ENCODE results near the gene TOB1.
A peak's percentile ranks its signal among the peaks of the same experiment; 100 is the strongest.

TOB1 gene

DNA sequence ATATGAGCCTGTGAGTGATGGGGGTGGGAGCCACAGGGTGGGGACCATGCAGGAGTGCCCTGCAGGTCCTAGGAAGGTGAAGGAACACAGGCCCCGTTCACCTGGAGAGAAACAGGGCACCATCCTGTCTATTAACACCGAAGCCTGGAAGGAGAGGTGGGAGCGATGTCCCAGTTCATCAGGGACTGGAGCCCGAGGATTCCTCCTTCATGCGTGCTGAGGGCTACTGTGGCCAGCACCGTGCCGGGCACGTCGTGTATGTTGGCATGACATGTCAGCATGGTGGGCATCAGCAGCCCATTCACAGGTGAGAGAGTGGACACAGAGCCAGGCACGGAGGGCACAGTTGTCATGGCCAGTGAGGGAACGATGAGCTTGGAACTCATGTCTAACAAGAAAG lies 29.3 kb downstream of the TOB1 start:
- Histone ChIP-seq H3K27me3 (ENCODE audit: insufficient read depth, low read length, poor library complexity) (peaks cover 8% of the 10 kb centered on the region), H3K27ac (ENCODE audit: low read length) (no peak overlapping the region), H4K20me1 (ENCODE audit: insufficient read depth, low read length) (0 out of 2 replicates have a peak, but pooled peaks cover 10% of the 10 kb centered on the region), H3K4me1 (ENCODE audit: insufficient read depth, low read length) (no peaks in the 10 kb centered on the region), H3K4me2 (ENCODE audit: insufficient read depth, low read length) (no peak overlapping the region), H2AFZ (ENCODE audit: low read depth, low read length) (no peak overlapping the region), H3K36me3 (ENCODE audit: insufficient read depth, low read length) (no peaks in the 10 kb centered on the region), H3K79me2 (ENCODE audit: insufficient read depth, low read length) (no peaks in the 10 kb centered on the region), H3K9me3 (ENCODE audit: insufficient read depth, low read length, severe bottlenecking) (no peaks in the 10 kb centered on the region), H3K4me3 (ENCODE audit: low read depth in 1 of 2, low read length in 2 of 2) (no peak overlapping the region), H3K9ac (ENCODE audit: low read depth, low read length) (no peak overlapping the region)
- ATAC-seq (ENCODE audit: insufficient read depth, low read depth), result no peak
- no peak for DNase-seq
- TF ChIP-seq, protein P1, sequence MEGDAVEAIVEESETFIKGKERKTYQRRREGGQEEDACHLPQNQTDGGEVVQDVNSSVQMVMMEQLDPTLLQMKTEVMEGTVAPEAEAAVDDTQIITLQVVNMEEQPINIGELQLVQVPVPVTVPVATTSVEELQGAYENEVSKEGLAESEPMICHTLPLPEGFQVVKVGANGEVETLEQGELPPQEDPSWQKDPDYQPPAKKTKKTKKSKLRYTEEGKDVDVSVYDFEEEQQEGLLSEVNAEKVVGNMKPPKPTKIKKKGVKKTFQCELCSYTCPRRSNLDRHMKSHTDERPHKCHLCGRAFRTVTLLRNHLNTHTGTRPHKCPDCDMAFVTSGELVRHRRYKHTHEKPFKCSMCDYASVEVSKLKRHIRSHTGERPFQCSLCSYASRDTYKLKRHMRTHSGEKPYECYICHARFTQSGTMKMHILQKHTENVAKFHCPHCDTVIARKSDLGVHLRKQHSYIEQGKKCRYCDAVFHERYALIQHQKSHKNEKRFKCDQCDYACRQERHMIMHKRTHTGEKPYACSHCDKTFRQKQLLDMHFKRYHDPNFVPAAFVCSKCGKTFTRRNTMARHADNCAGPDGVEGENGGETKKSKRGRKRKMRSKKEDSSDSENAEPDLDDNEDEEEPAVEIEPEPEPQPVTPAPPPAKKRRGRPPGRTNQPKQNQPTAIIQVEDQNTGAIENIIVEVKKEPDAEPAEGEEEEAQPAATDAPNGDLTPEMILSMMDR (IDR thresholded peaks at IDR 0.05; ENCODE audit: borderline replicate concordance, extremely low read depth, low read length, poor library complexity, severe bottlenecking), result no peak
- TF ChIP-seq EZH2 (IDR thresholded peaks at IDR 0.05; ENCODE audit: borderline replicate concordance, low read depth, low read length, severe bottlenecking), result no peak

DNA sequence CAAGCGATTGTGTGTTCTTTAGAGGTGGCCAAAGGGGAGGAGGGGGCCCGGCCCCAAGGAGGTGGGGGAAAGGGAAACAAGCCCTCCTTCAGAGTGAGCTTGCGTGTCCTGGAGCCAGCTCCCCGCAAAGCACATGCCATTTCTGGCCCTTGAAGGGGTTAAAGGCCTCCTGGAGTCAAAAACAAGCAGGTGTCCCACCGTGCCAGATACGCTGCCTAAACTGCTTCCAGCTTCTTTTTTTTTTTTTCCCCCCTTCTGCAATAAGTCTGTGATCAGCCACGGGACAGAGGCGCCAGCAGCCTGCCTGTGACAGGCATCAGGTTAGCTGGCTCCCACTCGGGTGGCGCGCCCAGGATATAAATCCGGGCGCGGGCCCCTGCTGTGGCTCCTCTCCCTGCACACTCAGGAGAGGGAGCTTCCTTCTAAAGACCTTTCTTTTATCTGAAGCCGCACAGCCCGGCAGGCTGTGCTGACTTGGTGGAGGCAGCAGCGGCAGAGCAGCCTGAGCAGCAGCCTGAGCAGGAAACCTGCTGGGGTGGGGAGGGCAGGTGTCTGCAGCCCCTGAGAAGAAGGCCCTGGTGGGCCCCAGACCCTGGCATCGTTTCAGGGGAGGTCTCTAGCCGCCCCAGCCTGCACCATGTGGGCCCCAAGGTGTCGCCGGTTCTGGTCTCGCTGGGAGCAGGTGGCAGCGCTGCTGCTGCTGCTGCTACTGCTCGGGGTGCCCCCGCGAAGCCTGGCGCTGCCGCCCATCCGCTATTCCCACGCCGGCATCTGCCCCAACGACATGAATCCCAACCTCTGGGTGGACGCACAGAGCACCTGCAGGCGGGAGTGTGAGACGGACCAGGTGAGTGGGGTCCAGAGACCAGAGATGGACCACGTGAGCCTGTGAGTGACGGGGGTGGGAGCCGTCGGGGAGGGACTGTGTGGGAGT lies 30.6 kb downstream of the TOB1 start, which contains the start of gene WFIKKN2:
TSS of gene WFIKKN2 (plus strand) at position 286 of the 934 bp plus-strand sequence. CDS start at position 638, 352 bp downstream.
- H3K4me3 ChIP-seq (ENCODE audit: low read depth in 1 of 2, low read length in 2 of 2), result no peak within 1 kb of the TSS

DNA sequence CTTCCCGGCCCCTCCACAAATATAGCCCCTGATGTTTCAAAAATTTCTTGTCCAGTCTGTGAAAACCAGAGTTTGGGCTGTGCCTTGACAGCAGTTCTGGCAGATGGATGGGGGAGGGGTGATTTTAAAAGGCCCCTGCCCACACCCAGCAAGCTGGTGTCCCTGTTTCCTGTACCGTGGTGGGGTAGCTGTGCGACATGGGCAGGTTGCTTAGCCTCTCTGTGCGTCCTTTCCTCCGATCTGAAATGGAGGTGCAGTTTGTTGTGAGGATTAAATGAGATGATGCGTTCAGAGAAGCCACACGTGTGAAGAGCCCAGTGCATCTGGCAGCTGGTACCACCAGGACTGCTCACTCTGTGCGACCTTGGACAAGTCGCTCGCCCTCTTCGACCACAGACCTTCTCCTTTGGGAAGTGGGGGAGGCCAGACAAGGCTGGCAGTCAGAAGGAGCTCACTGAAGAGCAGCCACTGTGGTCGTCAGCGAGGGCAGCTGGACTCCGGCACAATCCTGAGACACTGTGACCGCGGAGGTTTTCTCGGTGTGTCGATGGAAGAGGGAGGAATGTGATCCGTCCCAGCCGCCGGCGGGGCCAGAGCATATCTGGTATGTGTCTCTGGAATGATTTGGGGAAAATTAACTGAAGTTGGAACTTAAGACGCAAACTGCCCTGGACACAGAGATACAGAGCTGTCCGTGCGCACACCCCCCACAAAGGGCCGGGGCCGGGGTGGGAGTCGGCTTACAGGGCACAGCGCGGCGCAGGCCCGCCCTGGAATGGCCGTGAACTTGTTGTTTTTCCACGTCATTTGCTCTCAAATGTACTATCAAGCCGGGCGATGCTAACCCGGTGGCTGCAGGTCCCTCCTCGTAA lies 31.5 kb downstream of the TOB1 start:
- no peak overlapping the region for H3K9ac ChIP-seq (ENCODE audit: low read depth, low read length)
- no peak overlapping the region for H3K4me3 ChIP-seq (ENCODE audit: low read depth in 1 of 2, low read length in 2 of 2)
- no peak overlapping the region for H3K27ac ChIP-seq (ENCODE audit: low read length)
- H3K4me2 ChIP-seq (ENCODE audit: insufficient read depth, low read length), result no peak overlapping the region
- H4K20me1 ChIP-seq (ENCODE audit: insufficient read depth, low read length), result 0 out of 2 replicates have a peak, but pooled peaks cover 8% of the 10 kb centered on the region
- H3K4me1 ChIP-seq (ENCODE audit: insufficient read depth, low read length), result no peaks in the 10 kb centered on the region
- H3K9me3 ChIP-seq (ENCODE audit: insufficient read depth, low read length, severe bottlenecking), result no peaks in the 10 kb centered on the region
- H2AFZ ChIP-seq (ENCODE audit: low read depth, low read length), result no peak overlapping the region
- ATAC-seq (ENCODE audit: insufficient read depth, low read depth), result no peak
- H3K27me3 ChIP-seq (ENCODE audit: insufficient read depth, low read length, poor library complexity), result peaks cover 8% of the 10 kb centered on the region
- TF ChIP-seq, protein P1 (IDR thresholded peaks at IDR 0.05; ENCODE audit: borderline replicate concordance, extremely low read depth, low read length, poor library complexity, severe bottlenecking), result no peak
- TF ChIP-seq EZH2 (IDR thresholded peaks at IDR 0.05; ENCODE audit: borderline replicate concordance, low read depth, low read length, severe bottlenecking), result no peak
- DNase-seq, result no peak
- H3K36me3 ChIP-seq (ENCODE audit: insufficient read depth, low read length), result no peaks in the 10 kb centered on the region
- no peaks in the 10 kb centered on the region for H3K79me2 ChIP-seq (ENCODE audit: insufficient read depth, low read length)

More for the DNA sequence above, 30.6 kb downstream of the TOB1 start, which contains the start of gene WFIKKN2:
- Histone ChIP-seq H3K36me3 (ENCODE audit: insufficient read depth, low read length) (no peaks in the 10 kb centered on the region), H3K9me3 (ENCODE audit: insufficient read depth, low read length, severe bottlenecking) (no peaks in the 10 kb centered on the region), H4K20me1 (ENCODE audit: insufficient read depth, low read length) (0 out of 2 replicates have a peak, but pooled peaks cover 8% of the 10 kb centered on the region), H3K27me3 (ENCODE audit: insufficient read depth, low read length, poor library complexity) (peaks cover 8% of the 10 kb centered on the region), H3K4me1 (ENCODE audit: insufficient read depth, low read length) (no peaks in the 10 kb centered on the region), H3K4me2 (ENCODE audit: insufficient read depth, low read length) (no peak within 1 kb of the TSS), H3K79me2 (ENCODE audit: insufficient read depth, low read length) (no peaks in the 10 kb centered on the region), H3K9ac (ENCODE audit: low read depth, low read length) (no peak within 1 kb of the TSS), H3K27ac (ENCODE audit: low read length) (no peak within 1 kb of the TSS), H2AFZ (ENCODE audit: low read depth, low read length) (no peak within 1 kb of the TSS)
- ATAC-seq (ENCODE audit: insufficient read depth, low read depth) (peak; percentile 60; the same call in 2 of the 3 replicates), DNase-seq (no peak)
- TF ChIP-seq, protein P1 (IDR thresholded peaks at IDR 0.05; ENCODE audit: borderline replicate concordance, extremely low read depth, low read length, poor library complexity, severe bottlenecking), result no peak
